IPS-20b (cell line): ENCODE results near the gene PARVB.

Source experiments
- H3K27ac ChIP-seq: one replicate; pipeline ENCODE4 v1.5.1; 2013; ENCODE audit warnings: low read length
- H3K27me3 ChIP-seq: 2 replicates; pipeline ENCODE4 v1.6.1; 2013; ENCODE audit warnings: mild to moderate bottlenecking, low read length, inconsistent platforms; ENCODE audit not compliant: insufficient read depth
- H3K36me3 ChIP-seq: 2 replicates; pipeline ENCODE4 v1.6.1; 2013; ENCODE audit warnings: low read depth, mild to moderate bottlenecking, inconsistent platforms, low read length, moderate library complexity; ENCODE audit not compliant: insufficient read depth
- H3K4me1 ChIP-seq: 2 replicates; pipeline ENCODE4 v1.6.1; 2013; ENCODE audit warnings: mild to moderate bottlenecking, control low read depth, inconsistent platforms, low read length, moderate library complexity; ENCODE audit not compliant: insufficient read depth
- H3K4me3 ChIP-seq: 2 replicates; pipeline ENCODE4 v1.5.1; 2013; ENCODE audit warnings: mild to moderate bottlenecking, low read length, inconsistent platforms
- H3K9ac ChIP-seq: 2 replicates; pipeline ENCODE4 v1.6.1; 2013; ENCODE audit warnings: low read depth, mild to moderate bottlenecking, inconsistent platforms, low read length, moderate library complexity
- H3K9me3 ChIP-seq: 2 replicates; pipeline ENCODE4 v1.6.1; 2013; ENCODE audit warnings: mild to moderate bottlenecking, low read depth, low read length, inconsistent platforms; ENCODE audit not compliant: insufficient read depth

The PARVB gene

DNA sequence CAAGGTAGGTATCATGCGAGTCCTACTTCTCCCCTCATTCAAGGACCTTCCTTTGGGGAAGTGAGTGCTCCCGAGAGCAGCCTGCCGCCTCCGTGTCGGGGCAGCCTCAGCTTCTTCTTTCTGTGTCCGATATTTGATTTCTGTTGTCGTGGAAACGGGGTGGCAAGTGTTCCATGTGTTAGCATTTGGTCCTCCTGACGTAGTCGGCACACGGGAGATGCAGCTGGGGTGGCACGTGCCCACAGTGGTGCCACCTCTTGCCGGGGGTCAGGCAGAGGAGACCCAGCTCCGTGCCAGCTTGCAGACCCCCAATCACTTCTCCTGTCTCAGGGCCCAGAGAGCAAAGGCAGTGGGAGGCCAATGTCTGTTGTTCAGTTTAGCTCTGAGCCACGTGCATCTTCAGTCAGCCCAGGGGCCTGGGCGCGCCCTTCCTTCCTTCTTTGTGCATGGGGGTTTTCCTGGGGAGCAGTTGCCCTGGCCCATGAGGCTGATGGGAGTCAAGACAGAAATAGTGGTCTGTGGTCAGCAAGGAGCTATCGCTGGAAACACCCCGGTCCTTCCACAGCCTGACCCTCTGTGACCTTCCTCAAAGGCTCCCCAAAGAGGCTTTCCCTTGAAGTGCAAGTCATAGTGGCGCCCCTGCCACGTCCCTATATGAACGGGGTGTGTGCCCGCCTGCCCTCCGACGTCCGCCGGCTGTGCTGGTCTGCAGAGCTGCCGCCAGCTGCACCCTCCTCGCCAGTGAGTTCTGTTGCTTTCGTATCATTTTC is 44.5 kb downstream of the PARVB start:
- no peaks in the 10 kb centered on the region for H3K27me3 ChIP-seq
- H3K9me3 ChIP-seq: no peaks in the 10 kb centered on the region
- H3K36me3 ChIP-seq: no peaks in the 10 kb centered on the region
- no peak overlapping the region for H3K27ac ChIP-seq
- H3K4me3 ChIP-seq: no peak overlapping the region
- H3K9ac ChIP-seq: no peak overlapping the region
- H3K4me1 ChIP-seq: no peaks in the 10 kb centered on the region

DNA sequence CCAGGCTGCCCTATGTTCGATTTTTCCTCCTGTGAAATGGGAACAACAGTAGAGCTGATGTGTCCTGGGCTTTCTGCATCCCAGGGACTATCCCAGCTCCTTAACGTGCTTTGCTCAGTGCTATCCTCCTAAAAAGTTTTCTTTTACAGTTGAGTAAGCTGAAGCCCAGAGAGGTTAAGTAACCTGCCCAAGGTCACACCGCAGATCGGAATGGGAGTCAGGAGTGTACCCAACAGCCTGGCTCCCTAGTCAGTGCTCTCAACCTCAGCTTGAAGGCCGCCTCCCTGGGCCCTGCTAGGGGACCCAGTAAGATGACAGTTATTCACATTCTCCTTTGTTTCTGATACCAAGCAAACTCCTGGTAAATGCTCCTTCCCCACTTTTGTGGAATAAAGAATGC is 45.9 kb downstream of the PARVB start:
- Histone ChIP-seq H3K4me3 (no peak overlapping the region), H3K36me3 (no peaks in the 10 kb centered on the region), H3K27me3 (no peaks in the 10 kb centered on the region), H3K9ac (no peak overlapping the region), H3K27ac (no peak overlapping the region), H3K4me1 (no peaks in the 10 kb centered on the region), H3K9me3 (no peaks in the 10 kb centered on the region)

- H3K9me3 ChIP-seq: no peaks in the 10 kb centered on the region
- H3K9ac ChIP-seq: no peak overlapping the region
- no peak overlapping the region for H3K4me3 ChIP-seq
- no peak overlapping the region for H3K27ac ChIP-seq
- no peaks in the 10 kb centered on the region for H3K36me3 ChIP-seq
- H3K27me3 ChIP-seq: no peaks in the 10 kb centered on the region
- no peaks in the 10 kb centered on the region for H3K4me1 ChIP-seq
These were observed 47.8 kb downstream of the PARVB start for GRCh38 chr22:44071781-44072326.

DNA sequence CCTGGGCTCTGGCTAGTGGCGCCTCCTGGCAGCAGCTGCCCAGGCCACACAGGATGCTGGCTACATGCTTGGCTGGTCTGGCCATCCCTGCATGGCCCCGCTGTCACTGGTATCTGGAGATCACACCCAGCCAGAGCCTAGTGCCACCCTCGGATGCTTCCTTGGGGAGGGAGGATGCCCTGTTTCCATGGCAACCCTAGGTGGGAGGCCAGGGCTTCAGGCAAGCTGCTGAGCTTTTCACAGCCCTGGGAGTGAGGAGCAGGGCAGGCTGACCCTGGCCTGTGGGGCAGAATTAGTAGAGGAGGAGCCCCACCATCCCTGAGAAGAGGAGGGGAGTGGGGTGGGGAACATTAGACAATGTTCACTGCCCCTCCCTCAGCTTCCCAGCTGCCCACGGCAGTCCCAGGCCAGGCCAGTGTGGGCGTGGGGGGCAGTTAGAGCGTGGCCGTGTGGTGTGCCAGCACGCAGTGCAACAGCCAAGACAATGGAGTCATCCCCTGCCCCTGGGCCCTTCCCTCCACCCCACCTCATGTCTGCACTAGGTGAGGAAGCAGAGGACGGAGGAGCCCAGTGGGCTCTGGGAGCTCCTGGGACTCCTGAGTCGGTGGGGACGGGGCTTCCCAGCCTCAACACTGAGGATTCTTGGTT is 50.4 kb downstream of the PARVB start:
- no peaks in the 10 kb centered on the region for H3K9me3 ChIP-seq
- no peak overlapping the region for H3K4me3 ChIP-seq
- no peaks in the 10 kb centered on the region for H3K4me1 ChIP-seq
- H3K27me3 ChIP-seq: no peaks in the 10 kb centered on the region
- H3K36me3 ChIP-seq: no peaks in the 10 kb centered on the region
- H3K9ac ChIP-seq: no peak overlapping the region
- no peak overlapping the region for H3K27ac ChIP-seq

DNA sequence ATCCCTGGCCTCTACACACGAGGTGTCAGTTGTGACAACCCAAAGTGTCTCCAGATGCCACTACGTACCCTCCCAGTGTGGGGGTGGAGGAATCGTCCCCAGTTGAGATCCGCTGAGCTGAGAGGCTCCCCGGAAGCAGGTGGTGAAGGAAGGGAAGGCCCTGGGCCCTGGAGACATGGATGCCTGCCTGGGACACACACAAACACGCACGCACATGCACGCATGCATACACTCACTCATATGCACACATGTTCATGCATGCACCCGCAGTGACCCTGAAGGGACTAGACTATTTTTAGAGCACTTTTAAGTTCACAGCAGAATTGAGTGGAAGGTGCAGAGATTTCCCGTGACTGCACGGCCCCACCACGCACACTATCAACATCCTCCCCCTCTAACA is 50.9 kb downstream of the PARVB start:
- no peak overlapping the region for H3K9ac ChIP-seq
- no peak overlapping the region for H3K4me3 ChIP-seq

GRCh38 chr22:44075670-44076069 is 51.6 kb downstream of the PARVB start:
- Histone ChIP-seq H3K9ac (no peak overlapping the region), H3K9me3 (no peaks in the 10 kb centered on the region), H3K4me3 (no peak overlapping the region), H3K27ac (no peak overlapping the region), H3K4me1 (no peaks in the 10 kb centered on the region), H3K36me3 (no peaks in the 10 kb centered on the region), H3K27me3 (no peaks in the 10 kb centered on the region)

More for the DNA sequence above, 50.9 kb downstream of the PARVB start:
- Histone ChIP-seq H3K27me3 (no peaks in the 10 kb centered on the region), H3K4me1 (no peaks in the 10 kb centered on the region), H3K36me3 (no peaks in the 10 kb centered on the region), H3K27ac (no peak overlapping the region), H3K9me3 (no peaks in the 10 kb centered on the region)

GRCh38 chr22:44076825-44077224 is 52.7 kb downstream of the PARVB start:
- H3K27ac ChIP-seq: no peak overlapping the region
- H3K9ac ChIP-seq: no peak overlapping the region
- H3K4me1 ChIP-seq: peaks cover 3% of the 10 kb centered on the region; the same call in 1 of the 2 replicates
- H3K4me3 ChIP-seq: no peak overlapping the region
- no peaks in the 10 kb centered on the region for H3K36me3 ChIP-seq
- no peaks in the 10 kb centered on the region for H3K27me3 ChIP-seq
- H3K9me3 ChIP-seq: no peaks in the 10 kb centered on the region

DNA sequence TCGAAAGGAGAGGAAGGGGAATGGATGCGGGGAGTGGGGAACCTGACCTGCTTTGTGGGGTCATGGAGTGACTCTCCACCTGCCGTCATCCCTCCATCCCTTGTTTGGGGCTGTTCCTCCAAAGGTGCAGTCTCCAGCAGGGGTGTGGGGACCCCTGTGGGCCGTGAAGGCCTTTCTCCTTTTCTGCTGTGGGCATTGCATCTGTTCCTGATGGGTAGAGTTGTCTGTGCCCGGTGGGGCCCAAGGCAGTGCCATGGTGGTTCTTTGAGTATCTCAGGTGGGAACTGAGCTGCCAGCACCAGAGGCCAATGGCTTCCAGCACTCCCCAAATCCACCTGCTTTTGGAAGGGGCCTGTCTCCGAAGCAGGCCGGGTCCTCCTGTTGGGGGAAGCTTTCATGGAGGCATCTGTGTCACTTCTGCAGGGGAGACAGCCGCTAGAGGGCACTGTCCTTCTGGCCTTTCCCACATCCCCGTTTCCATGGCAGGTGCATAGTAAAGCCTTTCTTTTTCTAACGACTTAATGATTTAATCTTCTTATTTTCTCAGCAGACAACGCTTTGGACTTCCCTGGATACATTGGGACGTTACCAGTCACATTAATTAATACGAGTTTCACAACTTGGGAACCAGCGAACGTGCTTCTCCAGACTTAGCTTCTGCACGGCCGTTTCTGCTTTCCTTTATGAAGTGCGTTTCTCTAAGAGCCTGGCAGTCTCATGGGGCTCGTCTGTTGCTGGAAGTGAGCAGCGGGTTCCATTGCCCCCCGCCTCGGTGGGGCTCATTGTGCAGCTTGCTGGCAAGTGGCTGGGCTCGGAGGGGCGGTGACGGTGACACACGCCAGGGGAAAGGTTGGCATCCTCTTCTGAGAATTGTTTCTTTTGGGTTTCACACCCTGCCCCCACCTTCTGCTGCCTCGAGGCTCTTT is 57.1 kb downstream of the PARVB start:
- Histone ChIP-seq H3K27ac (no peak overlapping the region), H3K4me3 (no peak overlapping the region)

GRCh38 chr22:44082801-44083200 is 58.7 kb downstream of the PARVB start:
- Histone ChIP-seq H3K27ac (no peak overlapping the region), H3K36me3 (no peaks in the 10 kb centered on the region), H3K9ac (no peak overlapping the region), H3K27me3 (no peaks in the 10 kb centered on the region), H3K9me3 (no peaks in the 10 kb centered on the region), H3K4me3 (no peak overlapping the region), H3K4me1 (peaks cover 6% of the 10 kb centered on the region; the same call in 1 of the 2 replicates)

More for the DNA sequence above, 57.1 kb downstream of the PARVB start:
- Histone ChIP-seq H3K27me3 (no peaks in the 10 kb centered on the region), H3K4me1 (peaks cover 6% of the 10 kb centered on the region; the same call in 1 of the 2 replicates), H3K36me3 (no peaks in the 10 kb centered on the region), H3K9me3 (no peaks in the 10 kb centered on the region), H3K9ac (no peak overlapping the region)

GRCh38 chr22:44084044-44084772 is 60.1 kb downstream of the PARVB start:
- Histone ChIP-seq H3K27me3 (no peaks in the 10 kb centered on the region), H3K4me1 (peaks cover 6% of the 10 kb centered on the region; the same call in 1 of the 2 replicates), H3K9ac (no peak overlapping the region), H3K36me3 (no peaks in the 10 kb centered on the region), H3K27ac (no peak overlapping the region), H3K9me3 (no peaks in the 10 kb centered on the region), H3K4me3 (no peak overlapping the region)
